Measurements from ENCODE around the gene GSTA1. TPM values are rescaled to one million over a fixed set of nuclear protein-coding genes. Genes with fewer than 3 reads are reported as not detected.
A peak's percentile ranks its signal among the peaks of the same experiment; 100 is the strongest.

Gene GSTA1
- total and polyA plus RNA-seq, 2 donors (not counting 1 experiment from before 2014, with no cell fraction given) = not detected

GRCh38 chr6:52745764-52746201 is 57.8 kb downstream of the GSTA1 start:
- Histone ChIP-seq H3K9me3 (ENCODE audit: control insufficient read depth, insufficient read depth, low read depth, low read length) (no peaks in the 10 kb centered on the region), H3K27me3 (ENCODE audit: control insufficient read depth, insufficient read depth, low read length) (peaks cover 2% of the 10 kb centered on the region), H3K36me3 (ENCODE audit: control insufficient read depth, insufficient read depth, low read length) (no peaks in the 10 kb centered on the region), H3K4me3 (replicated peaks in 1 of 4; ENCODE audit: control extremely low read depth in 1 of 4, insufficient read depth in 1 of 4, low read depth in 3 of 4, low read length in 4 of 4) (no peak overlapping the region), H3K4me2 (ENCODE audit: extremely low read depth, insufficient read depth, low read length) (no peak overlapping the region), H3K9ac (ENCODE audit: insufficient read depth, low read length) (no peak overlapping the region), H3K27ac (ENCODE audit: insufficient read depth, low read length) (no peak overlapping the region), H4K20me1 (ENCODE audit: control insufficient read depth, extremely low read depth, insufficient read depth, low read length) (no peaks in the 10 kb centered on the region), H3K79me2 (ENCODE audit: control insufficient read depth, insufficient read depth, low read length) (no peaks in the 10 kb centered on the region), H2AFZ (ENCODE audit: low read length) (no peak overlapping the region), H3K4me1 (ENCODE audit: control insufficient read depth, extremely low read depth, insufficient read depth, low read length) (no peaks in the 10 kb centered on the region)
- no peak for TF ChIP-seq EZH2 (IDR thresholded peaks at IDR 0.05; ENCODE audit: low read length, missing control alignments)
- no peak for TF ChIP-seq CTCF (conservative IDR thresholded peaks at IDR 0.05 in 1 of 2, IDR thresholded peaks at IDR 0.05 in 1 of 2; ENCODE audit: low read depth in 1 of 2, low read length in 2 of 2)
- DNase-seq (ENCODE audit: low read depth in 2 of 2) = no peak

- Histone ChIP-seq H3K9me3 (ENCODE audit: control insufficient read depth, insufficient read depth, low read depth, low read length) (no peaks in the 10 kb centered on the region), H3K79me2 (ENCODE audit: control insufficient read depth, insufficient read depth, low read length) (no peaks in the 10 kb centered on the region), H4K20me1 (ENCODE audit: control insufficient read depth, extremely low read depth, insufficient read depth, low read length) (no peaks in the 10 kb centered on the region), H3K4me3 (replicated peaks in 1 of 4; ENCODE audit: control extremely low read depth in 1 of 4, insufficient read depth in 1 of 4, low read depth in 3 of 4, low read length in 4 of 4) (no peak overlapping the region), H3K27me3 (ENCODE audit: control insufficient read depth, insufficient read depth, low read length) (peaks cover 2% of the 10 kb centered on the region), H3K36me3 (ENCODE audit: control insufficient read depth, insufficient read depth, low read length) (no peaks in the 10 kb centered on the region), H3K27ac (ENCODE audit: insufficient read depth, low read length) (no peak overlapping the region), H2AFZ (ENCODE audit: low read length) (no peak overlapping the region), H3K9ac (ENCODE audit: insufficient read depth, low read length) (no peak overlapping the region), H3K4me1 (ENCODE audit: control insufficient read depth, extremely low read depth, insufficient read depth, low read length) (no peaks in the 10 kb centered on the region), H3K4me2 (ENCODE audit: extremely low read depth, insufficient read depth, low read length) (no peak overlapping the region)
- DNase-seq (ENCODE audit: low read depth in 2 of 2) = peak in 1 of 2 donors; percentile 35
- no peak for TF ChIP-seq CTCF (conservative IDR thresholded peaks at IDR 0.05 in 1 of 2, IDR thresholded peaks at IDR 0.05 in 1 of 2; ENCODE audit: low read depth in 1 of 2, low read length in 2 of 2)
- TF ChIP-seq EZH2 (IDR thresholded peaks at IDR 0.05; ENCODE audit: low read length, missing control alignments) = no peak
These were observed 61.7 kb downstream of the GSTA1 start for GRCh38 chr6:52741872-52742271.

Other genes with a start within 250 kb of the GSTA1 start
- gene TRAM2, start 226.8 kb downstream of the GSTA1 start, total RNA-seq = 69.6 and 131 TPM in 2 replicates
- 155 and 252 TPM in 2 replicates for gene TRAM2, start 226.8 kb downstream of the GSTA1 start, polyA plus RNA-seq
- gene TMEM14A, start 132.7 kb downstream of the GSTA1 start, total RNA-seq = 27.5 and 38.3 TPM in 2 replicates
- gene TMEM14A, start 132.7 kb downstream of the GSTA1 start, polyA plus RNA-seq = 41.6 and 49.0 TPM in 2 replicates
- gene GSTA2, start 40.3 kb downstream of the GSTA1 start, total RNA-seq = not detected in 2 replicates
- not detected in 2 replicates for gene GSTA2, start 40.3 kb downstream of the GSTA1 start, polyA plus RNA-seq
- gene GSTA5, start 37.0 kb upstream of the GSTA1 start, total RNA-seq = not detected in 2 replicates
- gene GSTA5, start 37.0 kb upstream of the GSTA1 start, polyA plus RNA-seq = not detected in 2 replicates
- not detected in 2 replicates for gene GSTA3, start 105.9 kb upstream of the GSTA1 start, total RNA-seq
- not detected in 2 replicates for gene GSTA3, start 105.9 kb upstream of the GSTA1 start, polyA plus RNA-seq
- 44.9 and 54.0 TPM in 2 replicates for gene GSTA4, start 191.5 kb upstream of the GSTA1 start, total RNA-seq
- gene GSTA4, start 191.5 kb upstream of the GSTA1 start, polyA plus RNA-seq = 47.2 and 51.9 TPM in 2 replicates